K562 (cell line): ENCODE results near the gene SPOCK2. TPM values are rescaled to one million over a fixed set of nuclear protein-coding genes. Genes with fewer than 3 reads are reported as not detected.

ENCODE experiments used
- ATAC-seq: fragments of 200-7000 bp; cut with Tn5 transposase; 3 replicates; pipeline ENCODE4 v1.9.1; 2020; ENCODE audit warnings: moderate library complexity
- BruUV-seq: library from RNA; stranded (reverse); fragments of 400-500 nt; replicated peaks from 2 replicates; lab custom pipeline; 2021; lab: Mats Ljungman, UMichigan
- CTCF ChIA-PET: fragments of 300-600 bp; formaldehyde crosslinking; extraction: SDS; loops from one replicate; lab custom pipeline; 2021; ENCODE audit warnings: low intra/inter-chr PET ratio; lab: Yijun Ruan, JAX
- POLR2A ChIA-PET: fragments of 300-600, 350-650 bp; sonication (Branson Sonifier 250); formaldehyde crosslinking; extraction: SDS; loops from one replicate; lab custom pipeline; 2021; ENCODE audit warnings: antibody characterized with exemption, inconsistent platforms; lab: Yijun Ruan, JAX
- DNase-seq, 4 experiments: peaks; one replicate each; pipeline versions ENCODE4 v3.0.0 to v3.0.0-alpha.2; 2011 to 2018; ENCODE audit warnings: low spot score in 3 of 4, mixed read lengths in 3 of 4; ENCODE audit errors: extremely low read depth in 1 of 4
- FAIRE-seq: peaks from 2 replicates; lab custom pipeline; 2011; peaks lifted over from hg19 to GRCh38; lab: Jason Lieb, UNC
- H2AFZ ChIP-seq: 2 replicates; pipeline ENCODE4 v1.6.0; 2011; ENCODE audit warnings: low read depth, low read length, control low read depth, inconsistent platforms
- H3K27ac ChIP-seq: fragments of 200-600 bp; 3 replicates; pipeline ENCODE4 v1.8.0; 2011; ENCODE audit warnings: low read depth, mild to moderate bottlenecking, control low read depth, inconsistent platforms, low read length, moderate library complexity, mixed read lengths; ENCODE audit errors: extremely low read depth
- H3K27me3 ChIP-seq, 2 experiments: fragments of 300-600 bp in 1 of 2; 2 replicates in 1 of 2; 3 replicates in 1 of 2; pipeline versions ENCODE4 v1.6.0 to v1.8.0; 2011; ENCODE audit warnings: inconsistent platforms in 2 of 2, low read length in 2 of 2, mild to moderate bottlenecking in 1 of 2, mixed read lengths in 1 of 2, moderate library complexity in 1 of 2; ENCODE audit not compliant: control insufficient read depth in 2 of 2, insufficient read depth in 2 of 2
- H3K36me3 ChIP-seq: fragments of 300-600 bp; 3 replicates; pipeline ENCODE4 v1.8.0; 2011; ENCODE audit warnings: mild to moderate bottlenecking, low read length, inconsistent platforms; ENCODE audit not compliant: control insufficient read depth, insufficient read depth
- H3K4me1 ChIP-seq, 2 experiments: fragments of 200-600 bp in 1 of 2; replicated peaks in 1 of 2; 2 replicates in 1 of 2; 3 replicates in 1 of 2; pipeline versions ENCODE4 v1.5.1 to v1.8.0; 2011; ENCODE audit warnings: inconsistent platforms in 2 of 2, low read length in 2 of 2, mild to moderate bottlenecking in 1 of 2, mixed read lengths in 1 of 2, moderate library complexity in 1 of 2; ENCODE audit not compliant: control insufficient read depth in 2 of 2, insufficient read depth in 2 of 2
- H3K4me2 ChIP-seq: 2 replicates; pipeline ENCODE4 v1.6.1; 2011; ENCODE audit warnings: low read length, control low read depth, inconsistent platforms, mixed read lengths; ENCODE audit not compliant: insufficient read depth
- H3K4me3 ChIP-seq: fragments of 200-600 bp; sonication (generic), shearing (Covaris generic); 2 replicates; pipeline ENCODE4 v1.5.1; 2016; ENCODE audit warnings: control low read depth, inconsistent platforms
- H3K79me2 ChIP-seq: fragments of 200-600 bp; 3 replicates; pipeline ENCODE4 v1.8.0; 2011; ENCODE audit warnings: low read length, inconsistent platforms; ENCODE audit not compliant: control insufficient read depth, insufficient read depth
- H3K9ac ChIP-seq, 2 experiments: 2 replicates each; pipeline versions ENCODE4 v1.6.0 to v1.6.1; 2011; ENCODE audit warnings: low read depth in 2 of 2, low read length in 2 of 2, control low read depth in 1 of 2, inconsistent platforms in 1 of 2, mild to moderate bottlenecking in 1 of 2, mixed read lengths in 1 of 2; ENCODE audit not compliant: insufficient read depth in 1 of 2
- H3K9me1 ChIP-seq: one replicate; pipeline ENCODE4 v1.6.0; 2011; ENCODE audit warnings: inconsistent platforms, mild to moderate bottlenecking, low read length, moderate library complexity; ENCODE audit not compliant: control insufficient read depth, insufficient read depth
- H3K9me3 ChIP-seq: replicated peaks from 2 replicates; pipeline ENCODE4 v1.5.1; 2011; ENCODE audit warnings: low read depth, low read length, inconsistent platforms; ENCODE audit not compliant: control insufficient read depth, insufficient read depth
- H4K20me1 ChIP-seq: replicated peaks from 2 replicates; pipeline ENCODE4 v1.6.1; 2011; ENCODE audit warnings: low read length, inconsistent platforms, mixed read lengths; ENCODE audit not compliant: control insufficient read depth, insufficient read depth
- ATF1 ChIP-seq, 2 experiments: fragments of 450-650 bp in 1 of 2; IDR thresholded peaks; 2 replicates each; pipeline ENCODE4 v1.6.1; 2016; ENCODE audit warnings: missing compliant biosample characterization in 1 of 2, missing genetic modification characterization in 1 of 2
- HMG20A ChIP-seq: fragments of 450-650 bp; formaldehyde crosslinking; conservative IDR thresholded peaks from 2 replicates; pipeline ENCODE4 v1.4.0; 2020; ENCODE audit warnings: mild to moderate bottlenecking, mixed read lengths
- KLF13 ChIP-seq: fragments of 450-650 bp; IDR thresholded peaks from 2 replicates; pipeline ENCODE4 v1.6.1; 2016; ENCODE audit warnings: missing genetic modification characterization, low read depth, mild to moderate bottlenecking, missing compliant biosample characterization, moderate library complexity, borderline replicate concordance
- STAT5A ChIP-seq: IDR thresholded peaks from 2 replicates; pipeline ENCODE4 v1.6.1; 2012; ENCODE audit warnings: low read length, inconsistent platforms, borderline replicate concordance
- WGBS: fragments of 100-300 bp; shearing (Covaris generic); methylation state at CpG from one replicate; pipeline ENCODE4 v1.1.6; 2016; ENCODE audit warnings: low coverage, mixed read lengths; ENCODE audit not compliant: insufficient coverage; ENCODE audit errors: missing lambda C conversion rate; 5-methylcytosine and 5-hydroxymethylcytosine counted together
- in situ Hi-C: fragments of 300-500 bp; cut with MboI; formaldehyde crosslinking; loops from 4 replicates; pipeline ENCODE4 v1.15.0; 2018; ENCODE audit warnings: inconsistent platforms, mixed read lengths
- intact Hi-C: fragments of 100-400 bp; cut with micrococcal nuclease; formaldehyde crosslinking; loops from 2 replicates; pipeline ENCODE4 v1.14.2; 2022
- polyA plus RNA-seq, 8 experiments: library from polyadenylated mRNA; depleted of rRNA in 4 of 8; stranded (reverse) in 5 of 8; unstranded in 3 of 8; fragments of >200 nt; fragmentation: Nextera tagmentation in 2 of 8; fragmentation: Illumina TruSeq in 1 of 8; extraction: Ambion mirVana in 2 of 8; extraction: Trizol in 1 of 8; gene quantifications; 2 replicates each; pipeline versions ENCODE4 v1.2.1 to v1.2.3, GENCODE V29; 2011 to 2014; ENCODE audit warnings: inconsistent platforms in 1 of 8, missing spikeins in 1 of 8
- total RNA-seq, 7 experiments: library from RNA; depleted of rRNA in 6 of 7; stranded (reverse); fragments of >200 nt in 6 of 7; fragmentation: Illumina TruSeq in 2 of 7; extraction: Trizol in 2 of 7; gene quantifications; 2 replicates each; pipeline versions ENCODE4 v1.2.1 to v1.2.3, GENCODE V29; 2011 to 2021; ENCODE audit warnings: low replicate concordance in 1 of 7
- TF ChIP-seq, protein P1 (sequence below): fragments of 450-650 bp; IDR thresholded peaks from 2 replicates; pipeline ENCODE4 v1.6.1; 2016
- TF ChIP-seq, protein P2 (sequence below): IDR thresholded peaks from 2 replicates; pipeline ENCODE4 v1.6.1; 2016; ENCODE audit warnings: missing genetic modification characterization, missing compliant biosample characterization

Gene SPOCK2
- total and polyA plus RNA-seq, 9 of the 15 experiments (the other 6 are each of a cell fraction or from before 2014, with no cell fraction given): 0.04 to 0.86 (median 0.11) TPM; not detected in 2

DNA sequence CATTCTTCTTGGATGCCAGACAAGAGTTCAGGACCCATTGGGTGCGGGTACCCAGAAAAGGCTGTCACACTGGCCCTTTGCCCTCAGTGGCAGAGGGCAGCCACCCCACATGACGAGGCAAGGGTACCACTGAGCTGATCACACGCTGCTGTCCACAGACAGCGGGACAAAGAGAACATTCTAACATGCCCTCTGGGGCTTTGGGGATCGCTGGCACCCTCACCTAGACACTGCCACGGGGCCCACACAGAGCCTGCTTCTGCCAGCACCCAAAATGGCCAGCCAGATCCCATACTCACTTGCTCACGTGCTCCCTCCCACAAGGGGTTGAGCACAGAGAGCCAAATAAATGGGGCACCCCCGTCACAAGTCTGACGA, 16.7 kb upstream of the SPOCK2 start (continued):
- TF ChIP-seq, protein P1, sequence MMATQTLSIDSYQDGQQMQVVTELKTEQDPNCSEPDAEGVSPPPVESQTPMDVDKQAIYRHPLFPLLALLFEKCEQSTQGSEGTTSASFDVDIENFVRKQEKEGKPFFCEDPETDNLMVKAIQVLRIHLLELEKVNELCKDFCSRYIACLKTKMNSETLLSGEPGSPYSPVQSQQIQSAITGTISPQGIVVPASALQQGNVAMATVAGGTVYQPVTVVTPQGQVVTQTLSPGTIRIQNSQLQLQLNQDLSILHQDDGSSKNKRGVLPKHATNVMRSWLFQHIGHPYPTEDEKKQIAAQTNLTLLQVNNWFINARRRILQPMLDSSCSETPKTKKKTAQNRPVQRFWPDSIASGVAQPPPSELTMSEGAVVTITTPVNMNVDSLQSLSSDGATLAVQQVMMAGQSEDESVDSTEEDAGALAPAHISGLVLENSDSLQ: no peak
- TF ChIP-seq, all 486 proteins: peak for 0

DNA sequence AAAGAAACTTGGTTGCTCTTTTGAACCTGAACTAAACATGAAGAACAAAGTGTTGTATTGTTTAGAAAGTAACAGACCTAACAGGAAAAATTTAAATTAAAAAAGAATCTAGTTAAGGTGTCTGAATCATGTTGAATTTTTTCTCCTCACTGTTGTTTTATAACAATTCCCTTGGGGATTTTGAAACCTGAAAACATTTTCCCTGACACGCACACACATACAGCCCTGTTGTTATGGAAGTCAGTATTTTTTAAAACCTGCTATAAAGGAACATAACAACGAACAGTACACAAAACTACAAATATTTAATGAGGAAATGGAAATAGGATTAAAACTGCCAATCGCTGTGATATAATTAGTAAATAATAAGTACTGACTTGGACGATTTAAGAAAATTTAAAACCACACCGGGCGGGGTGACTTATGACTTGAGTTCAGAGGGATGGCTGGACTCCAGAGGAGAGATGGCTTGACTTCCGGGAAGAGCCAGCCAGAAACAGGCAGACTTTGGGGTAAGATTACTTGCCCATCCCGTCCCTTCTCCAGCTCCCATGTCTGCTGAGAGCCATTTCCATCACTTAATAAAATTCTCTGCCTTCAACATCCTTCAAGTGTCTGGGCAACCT, 16.2 kb upstream of the SPOCK2 start:
- Histone ChIP-seq H3K4me1 (peaks cover 0 to 1% of the 10 kb centered on the region in 2 experiments; a peak in 1 of 5 replicates), H3K9ac (no peak overlapping the region), H3K27ac (no peak overlapping the region), H2AFZ (no peak overlapping the region), H3K79me2 (no peaks in the 10 kb centered on the region), H3K9me1 (no peaks in the 10 kb centered on the region), H3K4me2 (no peak overlapping the region), H3K27me3 (no peaks in the 10 kb centered on the region), H3K9me3 (no peaks in the 10 kb centered on the region), H4K20me1 (no peaks in the 10 kb centered on the region), H3K4me3 (no peak overlapping the region), H3K36me3 (peaks cover 14% of the 10 kb centered on the region; the same call in 1 of the 3 replicates)
- FAIRE-seq (no peak), ATAC-seq (no peak), DNase-seq (no peak)
- no peak for TF ChIP-seq ATF1 (CRISPR knock-in tag; IDR thresholded peaks at IDR 0.05)
- TF ChIP-seq ATF1 (tag; IDR thresholded peaks at IDR 0.05): no peak
- TF ChIP-seq KLF13 (tag): no peak
- no peak for TF ChIP-seq STAT5A
- no peak for TF ChIP-seq HMG20A
- TF ChIP-seq, protein P2, sequence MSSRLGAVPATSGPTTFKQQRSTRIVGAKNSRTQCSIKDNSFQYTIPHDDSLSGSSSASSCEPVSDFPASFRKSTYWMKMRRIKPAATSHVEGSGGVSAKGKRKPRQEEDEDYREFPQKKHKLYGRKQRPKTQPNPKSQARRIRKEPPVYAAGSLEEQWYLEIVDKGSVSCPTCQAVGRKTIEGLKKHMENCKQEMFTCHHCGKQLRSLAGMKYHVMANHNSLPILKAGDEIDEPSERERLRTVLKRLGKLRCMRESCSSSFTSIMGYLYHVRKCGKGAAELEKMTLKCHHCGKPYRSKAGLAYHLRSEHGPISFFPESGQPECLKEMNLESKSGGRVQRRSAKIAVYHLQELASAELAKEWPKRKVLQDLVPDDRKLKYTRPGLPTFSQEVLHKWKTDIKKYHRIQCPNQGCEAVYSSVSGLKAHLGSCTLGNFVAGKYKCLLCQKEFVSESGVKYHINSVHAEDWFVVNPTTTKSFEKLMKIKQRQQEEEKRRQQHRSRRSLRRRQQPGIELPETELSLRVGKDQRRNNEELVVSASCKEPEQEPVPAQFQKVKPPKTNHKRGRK (tag): no peak
- whole genome bisulfite sequencing: 70% methylated on average over 8 of the region's 8 CpGs
- ChIA-PET POLR2A (no interaction called here), CTCF (no interaction called here)
- intact Hi-C loops (no loop called here), in situ Hi-C loops (no loop called here)
- BruUV-seq: no TSS peak
